Activated naive CD4-positive, alpha-beta T cell treated with Interleukin-2 at 50 U/mL for 16 hours (primary cell): ENCODE results near the gene FGF9.

Source experiments
- DNase-seq: peaks from one replicate; pipeline ENCODE4 v3.0.0-alpha.2; 2020

FGF9 gene

GRCh38 chr13:21719463-21719862, 48.6 kb downstream of the FGF9 start:
- DNase-seq: no peak

DNA sequence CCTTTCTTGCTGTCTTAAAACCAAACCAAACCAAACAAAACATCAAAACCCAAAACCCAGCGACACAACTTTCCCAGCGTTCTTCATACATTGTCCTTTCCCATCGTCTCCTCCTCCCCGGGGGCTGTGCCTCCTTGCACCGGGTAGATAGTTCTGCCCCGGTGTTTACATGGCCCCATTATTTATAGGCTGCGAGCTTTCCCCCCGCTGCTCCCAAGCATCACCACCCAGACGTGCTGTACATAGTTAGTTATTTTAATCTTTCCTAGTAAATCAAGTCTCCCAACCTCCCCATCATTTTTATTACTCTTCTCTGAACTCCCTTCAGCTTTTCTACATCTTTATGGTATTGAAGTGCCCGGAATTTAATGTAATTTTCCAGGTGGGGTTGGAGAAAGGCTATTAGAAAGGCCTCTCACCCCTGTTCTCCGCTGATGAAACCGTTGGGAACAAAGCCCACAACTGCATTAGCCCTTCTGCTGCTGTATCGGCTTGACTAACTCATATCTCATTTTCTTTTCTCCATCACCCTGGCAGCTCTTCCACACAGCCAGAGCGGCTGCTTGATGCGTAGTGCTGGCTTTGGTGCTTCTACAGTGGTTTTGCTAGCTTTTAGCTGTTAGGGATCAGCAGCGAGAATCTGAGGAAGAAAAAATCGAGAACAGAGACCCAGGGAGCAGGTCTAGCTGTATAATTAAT, 53.1 kb downstream of the FGF9 start:
- no peak for DNase-seq

DNA sequence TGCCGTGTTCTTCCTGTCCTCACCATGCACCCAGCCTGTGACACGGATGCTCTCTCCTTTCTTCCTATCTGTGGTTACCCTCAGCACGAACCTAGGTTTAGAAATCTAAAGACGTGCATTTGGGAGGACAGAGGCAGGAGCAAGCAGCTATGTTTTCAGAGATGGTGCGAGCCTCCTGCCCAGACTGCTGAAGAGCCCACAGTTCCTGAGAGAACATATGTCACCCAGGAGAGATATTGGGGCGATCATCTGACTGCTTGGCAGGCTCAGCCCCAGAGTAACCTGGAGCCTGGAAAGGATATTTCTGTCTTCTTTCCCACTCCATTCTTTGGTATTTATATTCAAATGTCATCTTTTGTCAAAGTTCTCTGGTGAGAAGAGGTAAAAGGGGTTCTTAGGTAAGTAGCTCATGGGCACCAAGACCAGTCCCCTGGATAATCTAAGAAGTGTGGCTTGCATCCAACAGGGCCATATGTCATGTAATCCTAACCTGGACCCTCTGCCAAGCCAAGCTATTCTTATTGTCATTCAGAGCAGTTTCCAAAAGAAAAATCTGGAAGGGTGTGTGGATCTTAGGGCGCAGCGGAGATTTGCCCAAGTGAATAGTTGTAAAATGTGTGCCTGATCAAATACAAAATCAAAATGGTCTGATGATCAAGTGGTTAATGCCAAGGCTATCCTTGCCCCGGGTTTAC, 59.5 kb downstream of the FGF9 start:
- no peak for DNase-seq

DNA sequence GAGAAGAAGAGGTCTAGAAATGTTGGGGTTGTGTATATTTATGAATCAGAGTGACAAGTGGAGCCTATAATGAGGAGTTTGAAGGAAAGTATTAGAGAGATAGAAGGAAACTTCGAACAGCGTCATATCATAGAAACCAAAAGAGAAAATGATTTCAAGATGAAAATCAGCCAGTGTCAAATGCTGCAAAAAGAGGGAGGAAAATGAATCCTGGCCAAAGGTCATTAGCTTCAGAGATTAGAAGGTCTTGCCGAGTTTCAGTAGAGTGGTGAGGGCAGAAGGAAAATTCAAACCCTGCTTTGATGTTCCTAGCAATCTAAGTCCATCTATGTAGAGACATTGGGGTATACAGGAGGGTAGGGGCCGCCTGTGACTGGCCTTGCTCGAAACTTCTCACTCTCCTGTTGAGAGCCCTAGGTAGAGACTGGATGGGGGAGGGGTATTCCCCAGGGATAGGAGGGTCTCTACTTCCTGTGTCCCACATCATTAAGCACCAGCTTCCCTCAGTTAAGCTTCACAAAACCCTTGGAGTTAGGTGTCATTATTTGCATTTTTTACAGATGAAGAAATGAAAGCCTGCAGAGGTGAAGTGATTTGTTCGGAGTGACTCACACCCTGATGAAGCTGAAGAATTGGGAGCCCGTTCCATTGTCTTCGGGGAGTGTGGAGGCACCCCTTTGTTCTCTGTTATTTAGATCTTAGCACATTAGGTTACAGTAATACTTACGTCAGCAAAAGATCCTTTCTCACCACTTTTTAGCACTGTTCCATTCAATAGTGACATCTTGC, 62.8 kb downstream of the FGF9 start:
- no peak for DNase-seq

DNA sequence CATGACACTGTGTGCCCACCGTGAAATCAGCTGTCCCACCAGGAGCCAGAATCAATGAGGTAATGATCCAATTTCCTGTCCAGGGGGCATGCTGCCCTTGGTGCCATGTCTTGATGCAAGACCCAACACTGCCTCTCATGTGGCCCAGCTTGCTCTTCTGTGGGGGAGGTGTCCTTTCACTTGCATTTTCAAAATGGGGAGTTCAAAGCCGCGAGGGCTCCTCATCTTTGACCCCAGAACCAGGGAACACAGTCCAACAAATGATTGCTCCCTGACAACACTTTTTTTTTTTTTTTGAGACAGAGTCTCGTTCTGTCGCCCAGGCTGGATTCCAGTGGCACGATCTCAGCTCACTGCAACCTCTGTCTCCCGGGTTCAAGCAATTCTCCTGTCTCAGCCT, 64.1 kb downstream of the FGF9 start:
- no peak for DNase-seq

DNA sequence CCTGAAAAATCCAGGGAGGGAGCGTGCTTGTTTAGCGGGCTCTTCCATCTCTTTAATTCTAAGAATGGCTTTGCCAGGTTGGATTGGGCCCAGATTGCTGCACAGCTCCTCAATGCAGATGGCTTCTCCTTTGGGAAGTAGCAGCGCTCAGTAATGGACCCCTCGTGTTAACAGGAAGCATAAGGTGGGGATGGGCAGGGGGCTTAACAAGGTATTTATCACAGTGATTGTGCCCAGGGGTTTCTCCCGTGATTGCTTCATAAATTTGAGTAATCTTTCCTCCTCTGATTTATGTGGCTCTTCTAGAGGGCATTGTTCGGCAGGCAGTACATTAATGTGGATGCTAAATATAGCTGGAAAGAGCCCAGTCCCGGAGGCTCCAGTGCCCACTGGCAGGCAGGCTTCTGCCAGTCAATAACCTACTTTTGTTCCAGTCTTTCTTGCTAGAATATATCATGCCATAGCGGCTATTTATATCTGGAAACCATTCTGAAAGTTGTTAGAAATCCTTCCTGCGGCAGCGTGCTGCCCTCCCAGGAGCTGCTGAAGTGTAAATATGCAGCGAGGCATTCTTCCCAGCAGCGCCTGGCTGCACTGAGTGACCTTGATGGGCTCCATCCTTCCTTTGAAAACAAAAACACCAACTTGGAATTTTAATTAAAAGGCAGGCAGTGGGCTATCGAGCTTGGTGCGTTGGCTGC, 65.0 kb downstream of the FGF9 start:
- DNase-seq: no peak

DNA sequence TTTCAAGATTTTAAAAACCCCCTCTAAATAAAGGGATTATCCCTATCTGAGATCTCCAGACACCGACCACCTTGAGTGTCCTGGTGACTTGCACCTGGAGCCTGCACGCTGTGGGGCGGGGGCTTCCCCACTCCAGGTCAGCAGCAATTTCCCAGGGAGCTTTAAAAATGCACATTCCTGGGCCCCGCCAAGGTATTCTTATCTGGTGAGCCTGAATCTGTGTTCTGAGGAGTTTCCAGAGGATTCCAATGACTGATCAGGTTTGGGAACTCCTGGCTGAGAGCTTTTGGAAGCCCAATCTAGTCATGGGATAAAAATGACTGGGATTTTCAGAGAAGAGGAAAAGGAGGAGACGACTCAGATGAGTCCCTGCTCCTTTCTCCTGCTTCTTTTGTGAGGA, 66.1 kb downstream of the FGF9 start:
- no peak for DNase-seq

DNA sequence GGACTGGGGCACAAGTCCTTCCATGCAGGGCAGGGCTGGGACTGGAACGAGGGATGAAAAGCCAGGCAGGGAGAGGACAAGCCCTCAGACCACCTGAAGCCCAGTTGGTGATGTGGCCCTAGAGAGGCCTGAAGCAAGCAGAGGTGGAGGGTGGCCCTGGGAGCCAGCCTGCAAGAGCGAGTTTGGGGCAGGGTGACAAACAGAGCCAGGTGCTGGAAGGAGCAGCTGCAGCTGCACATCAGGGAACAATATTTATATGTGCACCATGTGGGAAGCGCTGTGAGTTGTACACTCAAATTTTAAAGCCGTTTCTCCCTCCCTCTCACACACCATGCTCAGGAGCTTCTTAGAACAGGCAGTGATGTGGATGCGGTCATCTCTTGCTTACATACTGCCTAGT, 67.8 kb downstream of the FGF9 start:
- DNase-seq: no peak

DNA sequence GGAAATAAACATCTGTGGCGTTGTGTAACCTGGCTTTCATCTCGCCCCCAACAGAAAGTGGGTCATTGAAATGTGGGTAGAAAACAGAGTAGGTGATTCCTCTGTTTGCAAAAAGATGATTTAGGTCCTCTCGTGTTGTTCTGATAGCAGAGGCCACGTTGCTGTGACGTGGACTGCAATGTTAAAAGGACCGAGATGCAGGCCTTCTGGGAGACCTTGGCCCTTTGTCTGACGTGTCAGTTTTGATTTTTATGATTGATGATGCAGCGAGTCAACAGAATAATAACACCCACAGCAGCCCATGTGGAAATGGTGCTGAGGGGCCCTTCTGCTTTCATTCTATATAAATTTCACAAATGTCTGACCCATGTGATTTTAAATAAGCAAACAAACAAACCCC, 68.9 kb downstream of the FGF9 start:
- no peak for DNase-seq

DNA sequence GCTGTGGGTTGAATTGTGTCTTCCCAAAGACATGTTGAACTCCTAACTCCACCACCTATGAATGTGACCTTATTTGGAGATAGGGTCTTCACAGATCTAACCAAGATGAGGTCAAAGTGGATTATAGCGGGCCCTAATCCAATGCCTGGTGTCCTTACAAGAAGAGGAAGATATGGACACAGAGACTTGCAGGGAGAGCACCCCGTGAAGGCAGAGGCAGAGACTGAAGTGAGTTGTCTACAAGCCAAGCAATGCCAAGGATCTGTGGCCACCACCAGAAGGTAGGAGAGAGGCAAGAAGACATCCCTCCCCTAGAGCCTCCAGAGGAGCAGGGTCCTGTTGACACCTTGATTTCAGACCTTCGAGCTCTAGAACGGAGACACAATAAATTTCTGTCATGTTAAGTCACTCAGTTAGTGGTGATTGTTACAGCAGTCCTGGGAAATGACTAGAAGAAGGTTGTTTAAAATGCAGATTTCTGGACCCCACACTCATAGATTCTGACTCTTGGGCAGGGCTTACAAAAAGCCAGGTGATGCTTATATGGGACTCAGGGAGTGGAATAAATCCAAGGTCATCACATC, 70.6 kb downstream of the FGF9 start:
- DNase-seq: no peak

GRCh38 chr13:21742096-21742495, 71.2 kb downstream of the FGF9 start:
- DNase-seq: no peak

DNA sequence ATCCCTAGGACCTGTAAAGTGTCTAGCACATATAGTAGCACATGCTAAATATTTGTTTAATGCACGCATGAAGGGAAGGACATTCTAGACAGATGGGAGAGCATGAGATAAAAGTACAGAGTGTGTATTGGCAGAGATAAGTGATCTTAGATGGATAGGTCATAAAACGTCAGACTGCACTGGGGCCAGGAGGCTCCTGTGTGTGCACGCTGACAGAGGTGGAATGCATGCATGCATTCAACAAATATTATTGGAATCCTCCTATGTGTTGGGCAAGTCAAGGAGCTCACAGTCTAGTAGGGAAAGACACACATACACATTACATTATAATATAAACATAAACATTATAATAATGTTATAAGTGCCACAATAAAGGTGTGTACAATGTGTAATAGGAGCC, 73.3 kb downstream of the FGF9 start:
- no peak for DNase-seq

- no peak for DNase-seq
Measured at GRCh38 chr13:21745307-21745706, 74.4 kb downstream of the FGF9 start.

DNA sequence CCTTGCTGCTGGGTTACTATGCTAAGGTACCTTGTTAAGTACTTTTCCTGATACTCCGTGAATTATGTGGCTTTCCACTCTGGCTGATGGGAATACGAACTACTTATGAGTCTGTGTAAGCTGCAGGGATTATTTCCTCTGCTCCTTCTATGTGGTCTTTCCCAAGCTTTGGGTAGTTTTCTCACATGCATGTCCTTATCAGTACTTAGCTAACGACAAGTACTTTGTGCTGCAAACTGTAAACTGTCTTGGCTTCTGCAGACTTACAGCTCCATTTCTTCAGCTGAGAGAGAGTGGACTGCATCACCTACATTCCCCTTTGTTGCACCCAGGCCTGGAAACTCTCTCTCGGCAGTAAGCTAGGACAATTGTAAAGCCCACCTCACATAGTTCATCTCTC, 76.6 kb downstream of the FGF9 start:
- no peak for DNase-seq

- DNase-seq: no peak
Measured at GRCh38 chr13:21748166-21748565, 77.3 kb downstream of the FGF9 start.

DNA sequence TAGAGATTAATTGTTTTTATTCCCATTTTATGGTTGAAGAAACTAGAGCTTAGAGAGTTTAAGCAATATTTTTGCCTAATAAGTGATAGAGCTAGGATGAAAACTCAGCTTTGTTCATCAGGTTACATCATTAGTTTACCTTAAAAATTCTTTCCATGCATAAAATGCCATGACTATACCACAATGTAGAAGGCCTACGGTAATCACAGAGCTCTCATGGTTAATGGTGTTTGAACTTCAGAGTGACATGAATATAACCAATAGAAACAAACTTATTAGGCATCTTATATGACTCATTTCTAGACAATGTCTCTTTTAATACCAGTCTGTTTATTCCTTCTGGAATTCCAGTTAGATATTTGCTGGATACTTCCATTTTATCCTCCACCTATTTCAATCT, 78.5 kb downstream of the FGF9 start:
- no peak for DNase-seq

DNA sequence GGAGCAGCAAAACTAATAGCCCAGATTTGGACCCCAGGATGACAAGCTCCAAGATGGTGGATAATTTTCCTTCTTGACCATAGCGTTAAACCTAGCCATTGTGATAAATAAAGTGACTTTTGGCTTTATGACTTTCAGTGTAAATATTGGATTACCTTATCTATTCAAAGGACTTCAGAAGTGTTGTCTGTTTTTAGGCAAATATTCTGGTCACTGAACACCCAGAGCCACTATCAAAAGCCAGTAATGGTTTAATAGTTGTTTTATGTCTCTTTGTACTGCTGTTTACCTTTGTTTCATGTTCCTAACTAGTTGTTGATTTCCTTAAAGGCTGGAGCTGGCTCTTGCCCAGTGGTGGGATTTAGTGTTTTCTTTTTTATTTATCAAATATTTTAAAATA, 81.6 kb downstream of the FGF9 start:
- DNase-seq: no peak

GRCh38 chr13:21753117-21753729, 82.3 kb downstream of the FGF9 start:
- no peak for DNase-seq
